HEK293T (cell line): ENCODE measurements around the gene TCFL5.

Experiments
- CTCF ChIA-PET: fragments of 350-600 bp; formaldehyde crosslinking; extraction: SDS; loops from one replicate; lab custom pipeline; 2021; ENCODE audit warnings: antibody characterized with exemption, inconsistent platforms; lab: Yijun Ruan, JAX
- POLR2A ChIA-PET: fragments of 350-600 bp; formaldehyde crosslinking; extraction: SDS; loops from one replicate; lab custom pipeline; 2020; ENCODE audit warnings: antibody characterized with exemption, inconsistent platforms; lab: Yijun Ruan, JAX
- DNase-seq: peaks from one replicate; pipeline ENCODE4 v3.0.0; 2012; ENCODE audit warnings: mixed read lengths; ENCODE audit errors: extremely low spot score
- ARNT ChIP-seq: fragments of 450-650 bp; IDR thresholded peaks from 2 replicates; pipeline ENCODE4 v1.6.1; 2017; ENCODE audit warnings: mild to moderate bottlenecking
- BHLHE40 ChIP-seq: fragments of 450-650 bp; IDR thresholded peaks from 2 replicates; pipeline ENCODE4 v1.6.1; 2016; ENCODE audit warnings: mild to moderate bottlenecking, moderate library complexity, borderline replicate concordance
- CTBP1 ChIP-seq: fragments of 450-650 bp; IDR thresholded peaks from 2 replicates; pipeline ENCODE4 v1.6.1; 2016; ENCODE audit warnings: borderline replicate concordance
- ELF4 ChIP-seq: fragments of 450-650 bp; IDR thresholded peaks from 2 replicates; pipeline ENCODE4 v1.6.1; 2017; ENCODE audit warnings: antibody characterized with exemption
- FOXA1 ChIP-seq: fragments of 450-650 bp; IDR thresholded peaks from 2 replicates; pipeline ENCODE4 v1.6.1; 2016; ENCODE audit warnings: mild to moderate bottlenecking
- FOXK2 ChIP-seq: fragments of 450-650 bp; IDR thresholded peaks from 2 replicates; pipeline ENCODE4 v1.6.1; 2016; ENCODE audit warnings: mild to moderate bottlenecking
- FOXM1 ChIP-seq: fragments of 450-650 bp; IDR thresholded peaks from 2 replicates; pipeline ENCODE4 v1.6.1; 2017; ENCODE audit warnings: mild to moderate bottlenecking, borderline replicate concordance
- HDGF ChIP-seq: fragments of 450-650 bp; IDR thresholded peaks from 2 replicates; pipeline ENCODE4 v1.6.1; 2017; ENCODE audit warnings: antibody characterized with exemption, borderline replicate concordance
- L3MBTL2 ChIP-seq: fragments of 450-650 bp; conservative IDR thresholded peaks from 2 replicates; pipeline ENCODE4 v1.6.1; 2016; ENCODE audit warnings: mild to moderate bottlenecking
- LEF1 ChIP-seq: fragments of 450-650 bp; IDR thresholded peaks from 2 replicates; pipeline ENCODE4 v1.6.1; 2017; ENCODE audit warnings: mild to moderate bottlenecking, borderline replicate concordance
- NFRKB ChIP-seq: fragments of 450-650 bp; IDR thresholded peaks from 2 replicates; pipeline ENCODE4 v1.6.1; 2016; ENCODE audit warnings: mild to moderate bottlenecking, moderate library complexity
- SP1 ChIP-seq: fragments of 450-650 bp; IDR thresholded peaks from 2 replicates; pipeline ENCODE4 v1.6.1; 2017
- SUZ12 ChIP-seq: fragments of 450-650 bp; IDR thresholded peaks from 2 replicates; pipeline ENCODE4 v1.6.1; 2016; ENCODE audit warnings: mild to moderate bottlenecking
- TARDBP ChIP-seq: fragments of 450-650 bp; IDR thresholded peaks from 2 replicates; pipeline ENCODE4 v1.6.1; 2016
- ZNF384 ChIP-seq: fragments of 450-650 bp; IDR thresholded peaks from 2 replicates; pipeline ENCODE4 v1.6.1; 2016
- TF ChIP-seq, protein P1 (sequence below): fragments of 450-650 bp; IDR thresholded peaks from 2 replicates; pipeline ENCODE4 v1.6.1; 2016

The TCFL5 gene

GRCh38 chr20:62892348-62893304 is 31.0 kb upstream of the TCFL5 start:
- no peak for TF ChIP-seq ARNT
- TF ChIP-seq, protein P1, sequence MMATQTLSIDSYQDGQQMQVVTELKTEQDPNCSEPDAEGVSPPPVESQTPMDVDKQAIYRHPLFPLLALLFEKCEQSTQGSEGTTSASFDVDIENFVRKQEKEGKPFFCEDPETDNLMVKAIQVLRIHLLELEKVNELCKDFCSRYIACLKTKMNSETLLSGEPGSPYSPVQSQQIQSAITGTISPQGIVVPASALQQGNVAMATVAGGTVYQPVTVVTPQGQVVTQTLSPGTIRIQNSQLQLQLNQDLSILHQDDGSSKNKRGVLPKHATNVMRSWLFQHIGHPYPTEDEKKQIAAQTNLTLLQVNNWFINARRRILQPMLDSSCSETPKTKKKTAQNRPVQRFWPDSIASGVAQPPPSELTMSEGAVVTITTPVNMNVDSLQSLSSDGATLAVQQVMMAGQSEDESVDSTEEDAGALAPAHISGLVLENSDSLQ = no peak
- no peak for TF ChIP-seq SUZ12
- TF ChIP-seq BHLHE40 = no peak
- TF ChIP-seq HDGF = no peak
- TF ChIP-seq CTBP1 = no peak
- no peak for TF ChIP-seq NFRKB
- no peak for TF ChIP-seq SP1
- no peak for TF ChIP-seq LEF1
- no peak for TF ChIP-seq TARDBP
- no peak for TF ChIP-seq ZNF384
- no peak for TF ChIP-seq FOXK2
- TF ChIP-seq L3MBTL2 = no peak
- TF ChIP-seq FOXM1 = no peak
- TF ChIP-seq FOXA1 = no peak
- no peak for TF ChIP-seq ELF4
- DNase-seq = no peak
- ChIA-PET CTCF (interaction anchor here (0.7 kb wide), 1 partner anchor 99 kb away, joined by 3 read pairs; no protein-coding TSS in a partner anchor), POLR2A (no interaction called here)

GRCh38 chr20:62891111-62891510 is 29.5 kb upstream of the TCFL5 start:
- CTCF ChIA-PET = no interaction called here
- POLR2A ChIA-PET = no interaction called here
- TF ChIP-seq ZNF384 (no peak), HDGF (no peak), NFRKB (no peak), FOXM1 (no peak), FOXA1 (no peak), ELF4 (no peak), TARDBP (no peak), SP1 (no peak), BHLHE40 (no peak), SUZ12 (no peak), CTBP1 (no peak), ARNT (no peak), L3MBTL2 (no peak), FOXK2 (no peak)

DNA sequence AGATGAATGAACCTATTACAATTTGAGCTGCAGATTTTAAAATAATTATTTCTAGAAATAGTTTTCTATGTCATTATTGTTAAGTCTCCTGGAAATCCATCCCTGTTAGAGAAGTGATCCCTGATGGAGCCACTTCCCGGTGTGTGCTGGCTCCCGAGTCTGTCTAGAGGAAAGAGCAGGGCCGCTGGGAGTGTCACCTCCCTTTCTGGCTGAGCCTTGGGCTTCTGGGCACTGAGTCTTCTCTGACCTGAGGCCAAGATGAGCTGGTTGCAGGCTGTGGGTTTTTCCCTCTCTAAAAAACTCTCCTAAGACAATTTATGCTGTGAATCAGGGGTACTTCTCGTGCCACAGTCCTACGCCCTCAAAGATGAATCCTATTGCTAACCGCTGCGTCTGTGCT is 28.8 kb upstream of the TCFL5 start:
- TF ChIP-seq ELF4 (no peak), ZNF384 (no peak), FOXA1 (no peak), SUZ12 (no peak), LEF1 (no peak), HDGF (no peak), FOXK2 (no peak), L3MBTL2 (no peak), SP1 (no peak), FOXM1 (no peak), ARNT (no peak), NFRKB (no peak), CTBP1 (no peak), BHLHE40 (no peak)
- TF ChIP-seq, protein P1 = no peak
- DNase-seq = no peak
- POLR2A ChIA-PET = no interaction called here
- CTCF ChIA-PET = no interaction called here

More at GRCh38 chr20:62891111-62891510, 29.5 kb upstream of the TCFL5 start:
- no peak for DNase-seq

DNA sequence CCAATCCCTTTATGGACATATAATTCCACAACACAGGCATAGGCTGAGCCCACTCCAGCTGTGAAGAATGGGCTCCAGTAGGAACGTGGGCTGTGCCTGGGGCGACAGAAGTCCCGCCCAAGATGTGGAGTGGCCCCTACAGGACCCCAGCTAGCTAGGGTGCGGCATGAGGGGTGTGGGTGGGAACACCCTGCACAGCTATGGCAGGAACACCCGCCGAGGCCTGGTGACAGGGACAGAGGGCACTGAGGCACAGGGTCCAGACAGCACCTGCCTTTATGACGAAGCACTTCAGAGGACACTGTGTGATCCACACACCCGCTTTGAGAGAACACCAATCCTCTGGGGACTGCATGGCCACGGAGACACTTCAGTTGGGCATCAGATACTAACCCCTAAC is 28.2 kb upstream of the TCFL5 start:
- ChIA-PET CTCF (interaction anchor here (0.8 kb wide), 1 partner anchor 31 kb away, joined by 3 read pairs; no protein-coding TSS in a partner anchor), POLR2A (no interaction called here)
- no peak for DNase-seq
- no peak for TF ChIP-seq ARNT
- no peak for TF ChIP-seq TARDBP
- TF ChIP-seq BHLHE40 = no peak
- no peak for TF ChIP-seq SUZ12
- no peak for TF ChIP-seq NFRKB
- TF ChIP-seq SP1 = no peak
- TF ChIP-seq ZNF384 = no peak

DNA sequence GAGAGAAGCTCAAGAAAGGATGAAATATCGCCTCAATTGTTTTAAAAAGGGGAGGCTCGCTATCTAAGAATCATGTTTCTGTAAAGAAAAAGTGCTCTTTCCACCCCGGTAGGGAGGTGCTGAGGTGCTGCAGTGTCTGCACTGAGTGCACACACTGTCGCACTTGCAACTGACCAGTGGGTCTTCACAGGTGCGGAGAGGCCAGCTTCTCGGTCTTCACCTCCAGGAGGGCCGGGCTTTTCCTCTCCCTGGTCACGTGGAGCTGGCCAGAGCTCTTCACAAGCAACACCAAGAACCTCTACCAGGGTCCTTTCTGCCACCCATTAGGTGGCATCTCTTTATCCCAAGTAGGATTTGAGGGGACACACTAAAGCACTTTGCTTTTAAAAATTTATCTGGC is 27.8 kb upstream of the TCFL5 start:
- ChIA-PET CTCF (interaction anchor here (0.8 kb wide), 1 partner anchor 32 kb away, joined by 3 read pairs; no protein-coding TSS in a partner anchor), POLR2A (no interaction called here)
- TF ChIP-seq, protein P1 = no peak
- TF ChIP-seq ARNT (no peak), L3MBTL2 (no peak), CTBP1 (no peak), HDGF (no peak), BHLHE40 (no peak), NFRKB (no peak), TARDBP (no peak)
- no peak for DNase-seq

GRCh38 chr20:62888910-62889309 is 27.3 kb upstream of the TCFL5 start:
- POLR2A ChIA-PET = no interaction called here

More at GRCh38 chr20:62888910-62889309, 27.3 kb upstream of the TCFL5 start:
- no peak for DNase-seq
- no peak for TF ChIP-seq SUZ12
- no peak for TF ChIP-seq ARNT
- no peak for TF ChIP-seq L3MBTL2
- TF ChIP-seq FOXA1 = no peak
- no peak for TF ChIP-seq FOXK2
- CTCF ChIA-PET = interaction anchor here (0.8 kb wide), 1 partner anchor 32 kb away, joined by 3 read pairs; no protein-coding TSS in a partner anchor
